8988T (cell line): Measurements from ENCODE around the gene TBR1.

Experiments
- DNase-seq: peaks from one replicate; pipeline ENCODE4 v3.0.0; 2011

The TBR1 gene

DNA sequence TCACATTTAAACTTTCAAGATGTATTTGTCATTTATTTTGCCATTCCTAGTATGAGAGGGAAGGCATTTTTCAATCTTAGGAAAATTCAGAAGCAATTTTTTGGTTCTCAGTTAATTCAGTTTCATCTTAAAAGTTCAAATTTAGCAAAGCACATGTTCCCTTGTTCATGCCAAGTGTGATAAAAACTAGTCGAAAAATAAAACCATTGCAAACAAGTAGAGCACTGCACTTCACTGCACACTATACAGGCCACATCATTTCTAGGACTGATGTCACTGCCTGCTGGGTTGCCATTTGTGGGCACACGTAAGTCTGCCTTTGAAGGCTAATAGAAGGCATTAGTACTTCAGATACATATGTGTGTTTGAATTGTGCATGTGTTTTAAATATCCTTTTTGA is 14.3 kb downstream of the TBR1 start:
- DNase-seq, result no peak

DNA sequence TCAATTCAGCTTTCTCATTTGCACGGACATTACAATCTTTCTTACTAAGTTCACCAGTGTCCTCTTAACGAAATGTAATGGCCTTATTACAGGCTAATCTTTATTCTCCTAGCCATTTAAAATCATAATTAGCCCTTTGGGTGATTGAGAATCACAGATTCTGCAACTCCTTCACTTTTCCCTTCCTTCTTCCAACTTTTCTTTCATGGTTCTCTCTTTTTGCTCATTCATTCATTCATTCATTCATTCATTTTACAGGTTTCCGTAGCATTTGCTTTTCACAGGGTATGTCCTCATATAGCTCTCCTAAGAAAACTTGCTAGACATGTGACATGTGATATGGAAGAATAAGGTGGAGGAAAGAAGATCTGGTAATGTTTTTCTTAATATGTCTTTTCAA is 16.0 kb downstream of the TBR1 start:
- no peak for DNase-seq

DNA sequence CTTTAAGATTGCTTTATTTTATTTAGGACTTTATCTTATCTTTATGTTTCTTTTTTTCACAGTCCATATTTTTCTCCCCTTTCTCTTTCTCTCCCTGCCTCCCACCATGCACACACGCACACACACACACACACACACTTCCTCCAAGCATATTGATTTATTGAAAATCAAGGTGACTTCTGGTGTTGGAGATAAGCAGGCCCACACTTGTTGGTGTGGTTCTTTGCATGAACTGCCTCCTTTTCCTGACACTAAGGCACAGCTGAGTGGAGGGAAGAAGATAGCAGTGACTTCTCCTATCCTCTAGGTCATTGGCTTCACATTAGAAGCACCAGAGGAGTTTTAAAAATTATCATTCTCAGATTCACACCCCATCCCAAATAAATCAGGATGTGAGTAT is 18.0 kb downstream of the TBR1 start:
- no peak for DNase-seq

DNA sequence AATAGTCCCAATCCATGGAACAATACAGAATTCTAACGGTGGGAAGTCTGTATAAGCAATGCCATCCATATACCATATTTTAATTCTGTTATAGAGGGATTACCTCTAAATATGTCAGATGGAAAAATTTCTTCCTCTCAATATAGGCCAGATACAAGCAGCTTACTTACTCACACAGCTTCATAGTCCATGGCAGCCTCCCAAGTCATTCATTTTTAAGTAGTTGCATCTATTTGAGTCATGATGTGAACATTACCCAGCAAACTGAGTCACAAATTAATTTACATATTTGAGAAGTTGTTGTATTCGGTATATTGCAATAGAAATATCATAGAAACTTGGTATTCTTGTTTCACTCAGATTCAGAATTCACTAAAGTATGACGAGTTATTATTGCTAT is 20.3 kb downstream of the TBR1 start:
- no peak for DNase-seq

DNA sequence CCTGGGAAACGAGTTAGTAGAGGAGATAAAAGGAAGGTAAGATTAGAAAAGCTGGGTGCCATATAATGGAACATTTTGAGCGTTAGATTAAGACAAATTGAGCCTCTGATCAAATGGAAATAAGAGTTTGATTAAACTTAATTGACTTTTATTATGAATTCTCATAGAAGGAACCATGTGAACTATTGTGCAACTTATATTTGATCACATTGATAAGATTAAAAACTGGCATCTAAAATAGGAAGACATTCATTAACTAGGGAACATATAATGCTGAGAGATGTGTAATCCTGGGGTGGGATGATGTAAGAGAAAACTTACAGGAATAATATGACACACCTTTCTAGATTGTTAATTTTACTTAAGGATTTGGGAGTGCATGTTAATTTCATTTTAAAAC is 22.5 kb downstream of the TBR1 start:
- no peak for DNase-seq

DNA sequence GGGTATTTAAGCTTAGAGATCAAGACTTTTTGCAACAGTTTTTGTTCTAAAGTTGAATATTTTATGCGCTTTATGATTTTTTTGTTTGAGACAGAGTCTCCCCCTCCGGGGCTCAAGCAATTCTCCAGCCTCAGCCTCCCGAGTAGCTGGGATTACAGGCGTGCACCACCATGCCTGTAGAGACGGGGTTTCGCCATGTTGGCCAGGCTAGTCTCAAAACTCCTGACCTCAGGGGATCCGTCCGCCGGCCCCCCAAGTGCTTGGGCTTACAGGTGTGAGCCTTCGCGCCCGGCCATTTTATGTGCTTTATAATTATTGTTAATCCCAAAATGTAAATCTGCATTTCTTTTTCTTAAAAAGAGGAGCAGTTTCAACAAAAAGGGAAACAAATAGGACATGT is 29.0 kb downstream of the TBR1 start:
- DNase-seq, result no peak

DNA sequence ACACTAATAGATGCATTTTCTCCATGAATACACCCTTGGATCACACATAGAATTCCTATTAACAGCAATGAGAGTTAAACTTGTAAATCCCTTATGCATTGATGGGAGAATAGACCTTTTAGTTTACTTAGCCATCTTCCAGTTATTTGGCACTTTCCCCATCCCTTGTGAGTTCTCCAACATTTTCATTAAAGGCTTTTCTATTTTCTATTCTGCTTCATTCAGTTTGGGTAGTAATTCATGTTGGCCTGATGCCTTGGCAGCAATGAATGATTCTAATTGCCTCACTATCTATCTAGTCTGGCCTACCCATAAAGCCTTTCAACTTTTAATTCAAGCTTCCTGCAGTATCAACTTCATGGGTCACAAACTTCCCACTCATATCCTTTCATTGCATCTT is 32.3 kb downstream of the TBR1 start:
- DNase-seq, result no peak

DNA sequence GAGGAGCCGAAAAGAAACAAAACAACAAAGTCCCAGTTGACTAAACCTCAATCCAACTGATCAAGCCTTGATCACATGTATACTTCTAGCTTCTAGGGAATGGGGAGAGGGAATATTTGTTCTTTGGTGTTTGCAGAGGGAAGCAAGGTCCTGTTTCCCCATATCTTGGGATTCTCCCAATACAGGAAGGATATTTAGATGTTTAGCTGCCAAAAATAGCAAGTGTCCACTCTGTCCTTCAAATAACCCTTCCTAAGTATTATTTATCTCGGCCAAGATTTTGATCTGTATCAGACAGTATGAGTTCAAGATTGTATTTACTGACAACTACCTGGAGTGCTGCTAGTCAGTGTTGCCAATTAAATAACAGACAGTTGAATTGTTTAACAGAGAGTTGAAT is 55.5 kb downstream of the TBR1 start:
- DNase-seq, result no peak

DNA sequence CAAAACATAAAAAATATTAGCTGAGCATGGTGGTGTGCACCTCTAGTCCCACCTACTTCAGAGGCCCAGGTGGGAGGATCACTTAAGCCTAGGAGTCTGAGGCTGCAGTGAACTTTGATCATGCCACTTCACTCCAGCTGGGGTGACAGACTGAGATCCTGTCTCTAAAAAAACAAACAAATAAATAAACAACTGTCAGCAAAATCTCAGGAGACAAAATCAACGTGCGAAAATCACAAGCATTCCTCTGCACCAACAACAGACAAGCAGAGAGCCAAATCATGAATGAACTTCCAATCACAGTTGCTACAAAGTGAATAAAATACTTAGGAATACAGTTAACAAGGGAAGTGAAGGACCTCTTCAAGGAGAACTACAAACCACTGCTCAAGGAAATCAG is 58.8 kb downstream of the TBR1 start:
- DNase-seq, result no peak
